Activated CD4-positive, alpha-beta T cell treated with anti-CD3 and anti-CD28 coated beads for 48 hours (primary cell): ENCODE data around the gene SLC66A3.
"Not testable (repeated sequence)": the region's sequence is repeated elsewhere in the genome, so short reads cannot be mapped to it uniquely, and the experiment has no call there.

ENCODE experiments used
- DNase-seq: peaks from one replicate; pipeline ENCODE4 v3.0.0-alpha.2; 2020

The SLC66A3 gene

GRCh38 chr2:11165046-11165445 is 9.8 kb downstream of the SLC66A3 start:
- DNase-seq = not testable (repeated sequence)

GRCh38 chr2:11166476-11166875 is 11.2 kb downstream of the SLC66A3 start:
- DNase-seq = no peak

DNA sequence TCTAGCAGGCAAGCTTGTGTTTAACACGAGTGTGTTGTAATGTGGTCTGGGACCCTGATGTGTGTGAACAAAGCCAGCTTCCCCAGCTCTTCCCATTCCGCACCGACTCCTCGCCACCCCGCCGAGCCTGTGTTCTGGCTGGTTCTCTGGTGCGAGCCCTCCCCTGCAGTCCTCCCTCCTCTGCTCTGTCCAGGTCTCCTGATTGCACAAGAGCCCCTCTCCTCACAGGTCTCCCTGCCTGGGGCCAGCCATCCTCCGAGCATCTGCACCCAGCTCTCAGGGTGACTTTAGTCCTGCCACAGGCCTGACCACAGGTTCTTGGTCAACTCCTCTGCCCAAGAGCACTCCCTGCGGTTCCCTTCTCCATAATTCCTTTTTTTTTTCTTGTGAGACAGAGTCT is 13.2 kb downstream of the SLC66A3 start:
- DNase-seq = no peak

- DNase-seq = no peak
These were observed 14.1 kb downstream of the SLC66A3 start for GRCh38 chr2:11169333-11169732.

- no peak for DNase-seq
These were observed 19.0 kb downstream of the SLC66A3 start for GRCh38 chr2:11174222-11174621.

DNA sequence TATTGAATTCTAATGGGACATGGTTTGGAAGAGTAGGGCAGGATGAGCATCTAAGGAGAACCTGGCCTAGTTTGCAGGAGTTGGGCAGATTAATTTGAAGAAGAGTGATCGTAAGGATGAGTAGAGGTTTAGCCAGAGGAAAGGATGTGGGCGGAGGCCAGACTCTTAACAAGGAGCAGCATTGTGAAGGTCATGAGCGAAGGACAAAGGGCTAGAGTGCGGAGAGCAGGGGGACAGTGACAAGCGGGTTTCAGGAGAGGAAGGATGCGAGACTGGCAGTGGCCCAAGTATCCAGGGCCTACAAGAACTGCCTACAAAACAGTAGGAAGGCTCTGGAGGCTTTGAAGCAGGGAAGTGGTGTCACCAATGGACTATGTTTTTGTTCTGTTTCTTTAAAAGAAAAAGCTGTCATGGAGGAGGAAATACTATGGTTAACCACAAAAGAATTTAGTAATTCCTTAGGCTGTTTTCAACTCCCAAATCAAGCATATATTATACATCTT is 20.1 kb downstream of the SLC66A3 start:
- no peak for DNase-seq

GRCh38 chr2:11177871-11178690 is 22.8 kb downstream of the SLC66A3 start:
- no peak for DNase-seq

DNA sequence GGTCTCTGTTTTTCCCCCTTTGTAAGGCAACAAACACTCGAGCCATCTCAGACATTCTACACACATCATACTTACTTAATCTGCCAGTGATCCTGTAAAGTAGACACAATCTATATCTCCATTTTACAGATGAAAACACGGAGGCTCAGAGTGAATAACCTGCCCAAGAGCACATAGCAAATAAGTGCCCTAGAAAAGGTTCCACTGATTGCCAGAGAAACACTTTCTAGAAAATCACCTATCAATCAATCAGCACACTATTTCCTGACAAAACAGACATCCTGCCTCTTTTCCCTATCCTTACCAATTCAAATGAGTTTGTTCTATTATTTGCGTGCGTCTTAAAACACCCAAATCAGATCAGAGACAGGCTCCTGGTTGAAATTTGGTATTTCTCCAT is 23.9 kb downstream of the SLC66A3 start:
- no peak for DNase-seq

DNA sequence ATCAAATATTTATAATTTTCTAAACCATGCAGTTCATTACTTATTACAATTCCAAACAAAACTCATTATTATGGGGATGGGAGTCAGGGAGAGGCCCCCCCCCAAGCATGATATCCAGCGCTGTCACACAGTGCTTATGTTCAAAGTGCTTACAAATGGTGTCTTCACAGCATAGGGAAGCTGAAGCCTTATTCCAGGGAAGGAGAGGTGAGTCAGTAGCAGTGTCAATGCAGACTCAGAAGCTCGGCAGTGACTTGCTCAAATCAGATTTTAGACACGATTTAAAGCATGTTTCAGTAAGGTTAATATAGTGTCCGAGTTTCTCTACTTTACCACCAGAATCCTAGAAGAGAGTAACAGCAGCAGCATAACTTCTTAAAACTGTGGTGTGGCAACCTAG is 24.6 kb downstream of the SLC66A3 start:
- DNase-seq = no peak

DNA sequence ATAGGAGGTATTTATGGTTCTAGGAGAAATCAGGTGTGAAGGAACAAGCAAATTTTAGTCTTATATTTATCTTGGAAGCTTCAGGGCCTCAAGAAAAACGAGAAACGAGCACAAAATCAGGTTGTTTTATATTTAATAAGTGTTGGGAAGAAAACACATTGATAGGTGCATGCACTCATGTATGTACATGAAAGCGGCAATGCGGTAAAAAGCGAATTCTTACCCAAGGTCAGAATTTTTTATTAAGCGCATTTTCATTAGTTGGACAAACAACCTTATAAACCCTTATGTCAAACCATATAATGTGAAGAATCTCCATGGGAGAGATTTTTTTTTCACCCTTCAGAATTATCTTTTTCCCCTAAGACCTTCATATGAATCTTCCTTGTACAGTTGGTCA is 25.4 kb downstream of the SLC66A3 start:
- DNase-seq = no peak

- DNase-seq = no peak
These were observed 27.7 kb downstream of the SLC66A3 start for GRCh38 chr2:11182951-11183350.

- DNase-seq = no peak
These were observed 30.9 kb downstream of the SLC66A3 start for GRCh38 chr2:11186145-11186544.

- DNase-seq = no peak
These were observed 31.9 kb downstream of the SLC66A3 start for GRCh38 chr2:11187083-11187619.

DNA sequence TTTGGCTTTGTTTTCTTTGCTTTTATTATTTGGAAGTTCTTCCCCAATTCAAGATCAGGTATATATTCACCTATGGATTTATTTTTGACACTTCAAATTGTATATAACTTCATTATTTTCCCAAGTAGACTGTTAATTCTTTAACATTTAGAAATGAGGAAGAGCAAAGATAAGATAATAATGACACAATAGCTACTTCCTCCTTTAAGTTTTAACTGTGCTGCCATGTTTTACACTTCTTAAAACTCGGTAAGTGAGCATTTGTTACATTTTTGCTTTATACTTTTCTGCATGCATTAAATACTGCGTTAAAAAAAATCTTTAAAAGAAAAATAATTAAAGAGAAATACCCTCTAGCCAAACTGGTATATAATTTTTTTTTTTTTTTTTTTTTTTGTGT is 32.5 kb downstream of the SLC66A3 start:
- no peak for DNase-seq

- no peak for DNase-seq
These were observed 41.0 kb downstream of the SLC66A3 start for GRCh38 chr2:11196246-11196645.

GRCh38 chr2:11200651-11201050 is 45.4 kb downstream of the SLC66A3 start:
- no peak for DNase-seq

GRCh38 chr2:11201969-11202368 is 46.7 kb downstream of the SLC66A3 start:
- DNase-seq = no peak

DNA sequence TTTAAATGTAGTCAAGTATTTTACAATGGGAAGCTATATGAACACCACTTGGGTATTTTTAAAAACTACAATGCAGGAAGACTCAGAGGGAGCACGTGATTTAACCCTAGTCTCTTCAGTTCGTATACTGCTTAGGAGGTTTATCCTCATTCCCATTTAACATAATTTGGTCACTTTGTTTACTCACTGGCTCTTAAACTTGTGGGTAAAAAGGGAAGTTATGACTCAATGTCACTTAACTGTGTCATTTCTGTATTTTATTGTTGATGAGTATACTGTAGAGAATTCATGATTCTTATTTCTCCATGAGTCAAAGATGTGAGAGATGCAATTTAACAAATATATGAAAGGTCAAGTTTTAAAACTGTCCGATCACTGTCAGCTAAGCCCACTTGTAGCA is 48.2 kb downstream of the SLC66A3 start:
- DNase-seq = no peak

- DNase-seq = no peak
These were observed 52.8 kb downstream of the SLC66A3 start for GRCh38 chr2:11208083-11208482.

GRCh38 chr2:11212645-11213044 is 57.4 kb downstream of the SLC66A3 start:
- no peak for DNase-seq

DNA sequence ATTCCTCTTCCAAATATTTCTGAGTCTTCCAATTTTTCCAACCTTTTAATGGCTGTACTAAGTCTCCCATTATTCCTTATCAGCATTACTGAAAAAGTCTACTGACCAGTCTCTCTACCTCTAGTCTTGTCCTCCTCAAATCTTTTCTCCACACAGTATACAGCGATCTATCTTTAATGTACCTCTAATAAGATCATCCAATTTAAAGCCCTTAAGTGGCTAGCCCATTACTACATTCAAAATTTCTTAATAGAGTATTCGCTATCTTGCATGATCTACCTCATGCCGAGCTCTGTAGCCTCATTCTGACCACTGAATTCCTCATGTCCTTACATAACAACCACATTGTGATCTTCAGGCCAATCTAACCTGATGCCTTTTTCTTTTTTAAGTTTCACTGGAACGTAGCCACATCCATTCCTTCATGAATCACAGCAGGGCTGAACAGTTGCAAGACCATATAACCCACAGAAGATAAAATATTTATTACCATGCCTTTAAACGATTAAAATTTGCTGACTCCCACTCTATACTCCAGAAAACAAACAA is 57.9 kb downstream of the SLC66A3 start:
- no peak for DNase-seq

- no peak for DNase-seq
These were observed 58.7 kb downstream of the SLC66A3 start for GRCh38 chr2:11213975-11214374.

- DNase-seq = no peak
These were observed 59.5 kb downstream of the SLC66A3 start for GRCh38 chr2:11214770-11215169.

- DNase-seq = no peak
These were observed 60.1 kb downstream of the SLC66A3 start for GRCh38 chr2:11215407-11215806.
